Measurements from ENCODE around the gene IGDCC3. TPM values are rescaled to one million over a fixed set of nuclear protein-coding genes. Genes with fewer than 3 reads are reported as not detected.
"Not testable (repeated sequence)": the region's sequence is repeated elsewhere in the genome, so short reads cannot be mapped to it uniquely, and the experiment has no call there.

IGDCC3 gene
- total RNA-seq, 1 donor from 2014 or later: 0.13 TPM

DNA sequence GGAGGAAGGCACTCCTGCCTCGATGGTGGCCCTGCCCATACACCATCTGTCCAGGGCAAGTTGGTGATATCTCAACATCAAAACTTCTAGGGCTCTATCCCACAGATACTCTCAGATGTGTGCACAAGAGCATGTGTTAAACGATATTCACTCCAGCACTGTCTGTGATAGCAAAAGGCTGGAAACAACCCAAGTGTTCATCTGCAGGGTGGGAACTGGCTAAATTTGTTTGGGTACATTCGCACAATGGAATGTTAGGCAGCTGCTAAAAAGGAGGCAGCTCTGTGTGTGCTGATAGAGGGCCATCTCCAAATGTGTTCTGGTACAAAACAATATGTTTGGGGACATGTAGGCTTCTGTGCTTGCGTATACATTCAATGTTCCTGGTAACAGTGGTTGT lies 25.2 kb upstream of the IGDCC3 start:
- TF ChIP-seq, protein P1, sequence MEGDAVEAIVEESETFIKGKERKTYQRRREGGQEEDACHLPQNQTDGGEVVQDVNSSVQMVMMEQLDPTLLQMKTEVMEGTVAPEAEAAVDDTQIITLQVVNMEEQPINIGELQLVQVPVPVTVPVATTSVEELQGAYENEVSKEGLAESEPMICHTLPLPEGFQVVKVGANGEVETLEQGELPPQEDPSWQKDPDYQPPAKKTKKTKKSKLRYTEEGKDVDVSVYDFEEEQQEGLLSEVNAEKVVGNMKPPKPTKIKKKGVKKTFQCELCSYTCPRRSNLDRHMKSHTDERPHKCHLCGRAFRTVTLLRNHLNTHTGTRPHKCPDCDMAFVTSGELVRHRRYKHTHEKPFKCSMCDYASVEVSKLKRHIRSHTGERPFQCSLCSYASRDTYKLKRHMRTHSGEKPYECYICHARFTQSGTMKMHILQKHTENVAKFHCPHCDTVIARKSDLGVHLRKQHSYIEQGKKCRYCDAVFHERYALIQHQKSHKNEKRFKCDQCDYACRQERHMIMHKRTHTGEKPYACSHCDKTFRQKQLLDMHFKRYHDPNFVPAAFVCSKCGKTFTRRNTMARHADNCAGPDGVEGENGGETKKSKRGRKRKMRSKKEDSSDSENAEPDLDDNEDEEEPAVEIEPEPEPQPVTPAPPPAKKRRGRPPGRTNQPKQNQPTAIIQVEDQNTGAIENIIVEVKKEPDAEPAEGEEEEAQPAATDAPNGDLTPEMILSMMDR (IDR thresholded peaks at IDR 0.05; ENCODE audit: insufficient read depth, low read length, poor library complexity, severe bottlenecking): no peak
- no peaks in the 10 kb centered on the region for H3K36me3 ChIP-seq (ENCODE audit: control insufficient read depth, insufficient read depth, low read length)
- no peak for DNase-seq (ENCODE audit: low read depth)
- no peaks in the 10 kb centered on the region for H3K27me3 ChIP-seq (ENCODE audit: control insufficient read depth, insufficient read depth, low read length)
- H3K4me3 ChIP-seq (ENCODE audit: low read depth, low read length): no peak overlapping the region

DNA sequence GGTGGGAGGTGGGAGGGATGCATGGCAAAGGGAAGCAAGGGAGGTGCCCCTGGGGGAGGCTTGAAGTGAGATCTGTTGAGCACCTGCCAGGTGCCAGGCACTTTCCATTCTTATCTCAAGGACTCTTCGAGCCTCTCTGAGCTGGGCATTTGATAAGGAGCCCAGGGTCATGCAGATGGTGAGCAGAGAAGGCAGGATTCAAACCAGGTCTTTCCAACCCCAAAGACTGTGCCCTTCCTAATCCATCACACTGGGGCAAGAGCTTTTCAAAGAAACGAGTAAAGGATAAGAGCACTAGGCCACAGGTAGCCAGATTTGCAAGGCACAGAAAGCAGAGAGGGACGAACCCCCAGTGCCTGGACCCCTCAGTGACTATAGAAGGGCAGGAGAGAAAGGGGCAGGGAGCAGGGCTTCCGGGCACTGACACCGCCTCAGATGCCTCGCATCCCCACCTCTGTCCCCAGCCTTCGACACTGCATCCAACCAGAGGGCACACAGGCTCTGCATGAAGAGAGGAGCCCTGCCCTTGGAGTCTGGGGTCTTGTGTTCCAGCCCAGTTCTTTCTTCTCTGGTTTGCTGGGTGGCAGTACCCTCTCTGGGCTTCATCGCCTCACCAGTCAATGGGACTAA lies 23.9 kb upstream of the IGDCC3 start:
- Histone ChIP-seq H3K4me3 (ENCODE audit: low read depth, low read length) (no peak overlapping the region), H3K27me3 (ENCODE audit: control insufficient read depth, insufficient read depth, low read length) (peaks cover 4% of the 10 kb centered on the region)
- no peak for DNase-seq (ENCODE audit: low read depth)

DNA sequence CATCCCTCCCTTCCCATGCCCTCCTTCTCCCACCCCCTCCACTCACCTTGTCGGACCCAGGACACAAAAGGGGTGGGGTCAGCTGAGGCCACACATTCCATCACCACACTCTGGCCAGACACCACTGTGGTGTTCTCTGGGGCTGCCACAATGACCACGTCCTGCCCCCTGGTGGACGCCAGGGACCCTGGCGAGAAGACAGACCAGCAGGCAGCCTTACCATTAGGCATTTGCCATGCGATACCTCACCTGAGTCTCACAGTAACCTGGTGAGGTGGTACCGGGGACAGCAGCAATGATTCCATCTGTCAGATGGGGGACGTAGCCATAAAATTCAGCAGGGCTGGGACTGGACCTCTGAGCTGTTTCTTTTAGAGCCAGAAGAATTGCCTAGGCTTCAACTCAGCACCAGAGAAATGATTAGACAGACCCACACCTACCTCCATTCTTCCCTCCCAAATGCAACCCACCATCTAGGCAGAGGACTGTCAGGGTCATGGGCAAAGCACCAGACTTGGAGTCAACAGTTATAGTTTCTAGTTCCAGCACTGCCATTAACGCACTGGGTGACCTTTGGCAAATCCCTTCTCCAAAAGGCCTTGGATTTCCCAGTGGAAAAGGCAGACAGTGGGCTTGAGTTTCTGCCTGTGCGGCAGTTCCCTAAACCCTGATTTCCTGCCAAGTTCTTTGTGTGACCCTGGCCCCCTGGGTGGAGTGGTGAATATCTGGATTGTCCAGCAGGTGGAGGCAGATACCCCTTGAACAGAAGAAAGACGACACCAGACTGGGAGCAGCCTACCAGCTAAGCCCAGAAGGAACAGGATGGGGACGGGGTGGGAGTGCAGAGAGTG lies 23.2 kb upstream of the IGDCC3 start:
- TF ChIP-seq, protein P1 (IDR thresholded peaks at IDR 0.05; ENCODE audit: insufficient read depth, low read length, poor library complexity, severe bottlenecking): peak; percentile 96
- no peak for DNase-seq (ENCODE audit: low read depth)
- Histone ChIP-seq H3K4me3 (ENCODE audit: low read depth, low read length) (no peak overlapping the region), H3K36me3 (ENCODE audit: control insufficient read depth, insufficient read depth, low read length) (no peaks in the 10 kb centered on the region), H3K27me3 (ENCODE audit: control insufficient read depth, insufficient read depth, low read length) (peaks cover 12% of the 10 kb centered on the region)

More for the DNA sequence above, 23.9 kb upstream of the IGDCC3 start:
- no peaks in the 10 kb centered on the region for H3K36me3 ChIP-seq (ENCODE audit: control insufficient read depth, insufficient read depth, low read length)
- TF ChIP-seq, protein P1 (IDR thresholded peaks at IDR 0.05; ENCODE audit: insufficient read depth, low read length, poor library complexity, severe bottlenecking): no peak

DNA sequence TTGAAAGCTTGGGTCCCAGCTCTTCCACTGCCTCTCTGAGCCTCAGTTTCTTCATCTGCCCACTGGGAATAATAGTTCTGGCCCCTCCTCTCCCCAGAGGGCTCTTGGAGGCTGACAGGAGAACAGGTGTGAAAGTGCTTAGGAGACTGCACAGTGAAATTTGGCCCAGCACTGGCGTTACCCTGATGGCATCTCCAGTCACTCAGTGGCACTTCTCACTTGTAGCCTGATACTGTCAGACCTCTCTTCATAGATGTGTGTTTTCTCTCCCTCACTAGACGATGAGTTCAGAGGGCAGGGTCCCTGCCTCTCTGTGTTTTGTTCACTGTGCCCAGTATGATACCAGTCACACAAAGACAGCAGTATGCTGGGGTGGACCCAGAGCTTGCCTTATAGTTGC lies 22.2 kb upstream of the IGDCC3 start:
- DNase-seq (ENCODE audit: low read depth): no peak
- H3K4me3 ChIP-seq (ENCODE audit: low read depth, low read length): no peak overlapping the region
- peaks cover 21% of the 10 kb centered on the region for H3K27me3 ChIP-seq (ENCODE audit: control insufficient read depth, insufficient read depth, low read length)
- TF ChIP-seq, protein P1 (IDR thresholded peaks at IDR 0.05; ENCODE audit: insufficient read depth, low read length, poor library complexity, severe bottlenecking): no peak
- H3K36me3 ChIP-seq (ENCODE audit: control insufficient read depth, insufficient read depth, low read length): no peaks in the 10 kb centered on the region

DNA sequence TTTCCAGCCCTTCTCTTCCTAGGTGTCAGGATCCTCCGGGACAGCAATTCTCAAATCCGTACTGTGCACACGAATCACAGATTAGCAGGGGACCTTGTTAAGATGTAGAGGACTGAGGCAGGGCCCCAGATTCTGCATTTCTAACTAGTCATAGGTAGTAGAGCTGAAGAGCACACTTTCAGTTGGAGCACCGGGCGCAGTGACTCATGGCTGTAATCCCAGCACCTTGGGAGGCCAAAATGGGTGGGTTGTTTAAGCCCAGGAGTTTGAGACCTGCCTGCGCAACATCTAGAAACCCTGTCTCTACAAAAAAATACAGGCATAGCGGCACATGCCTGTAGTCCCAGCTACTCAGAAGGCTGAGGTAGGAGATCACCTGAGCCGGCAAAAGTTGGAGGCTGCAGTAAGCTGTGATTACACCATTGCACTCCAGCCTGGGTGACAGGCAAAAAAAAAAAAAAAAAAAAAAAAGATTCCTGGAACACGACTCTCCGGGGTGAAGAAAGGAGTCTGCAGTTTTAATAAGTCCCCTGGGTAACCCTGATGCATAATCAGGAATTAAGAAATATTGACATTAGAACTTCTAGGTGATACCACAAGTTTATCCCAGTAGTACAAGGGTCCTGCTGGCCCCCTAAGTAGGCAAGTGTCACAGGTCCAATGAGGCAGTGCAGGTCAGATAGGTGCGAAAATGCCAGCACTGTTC lies 21.4 kb upstream of the IGDCC3 start:
- TF ChIP-seq, protein P1 (IDR thresholded peaks at IDR 0.05; ENCODE audit: insufficient read depth, low read length, poor library complexity, severe bottlenecking): no peak
- no peaks in the 10 kb centered on the region for H3K36me3 ChIP-seq (ENCODE audit: control insufficient read depth, insufficient read depth, low read length)
- DNase-seq (ENCODE audit: low read depth): no peak
- peaks cover 22% of the 10 kb centered on the region for H3K27me3 ChIP-seq (ENCODE audit: control insufficient read depth, insufficient read depth, low read length)
- no peak overlapping the region for H3K4me3 ChIP-seq (ENCODE audit: low read depth, low read length)

DNA sequence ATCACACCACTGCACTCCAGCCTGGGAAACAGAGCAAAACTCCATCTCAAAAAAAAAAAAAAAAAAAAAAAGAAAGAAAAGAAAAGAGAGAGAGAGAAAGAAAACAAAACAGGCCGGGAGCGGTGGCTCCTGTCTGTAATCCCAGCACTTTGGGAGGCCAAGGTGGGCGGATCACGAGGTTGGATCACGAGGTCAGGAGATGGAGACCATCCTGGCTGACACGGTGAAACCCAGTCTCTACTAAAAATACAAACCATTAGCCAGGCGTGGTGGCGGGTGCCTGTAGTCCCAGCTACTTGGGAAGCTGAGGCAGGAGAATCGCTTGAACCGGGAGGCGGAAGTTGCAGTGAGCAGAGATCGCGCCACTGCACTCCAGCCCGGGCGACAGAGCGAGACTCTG lies 20.7 kb upstream of the IGDCC3 start:
- H3K4me3 ChIP-seq (ENCODE audit: low read depth, low read length); DNase-seq (ENCODE audit: low read depth); H3K36me3 ChIP-seq (ENCODE audit: control insufficient read depth, insufficient read depth, low read length): not testable (repeated sequence)
- peaks cover 22% of the 10 kb centered on the region for H3K27me3 ChIP-seq (ENCODE audit: control insufficient read depth, insufficient read depth, low read length)
